ENCODE results near the gene LONP1. TPM values are rescaled to one million over a fixed set of nuclear protein-coding genes. Genes with fewer than 3 reads are reported as not detected.

The LONP1 gene
- polyA plus RNA-seq, 1 experiment: 77.4 TPM

DNA sequence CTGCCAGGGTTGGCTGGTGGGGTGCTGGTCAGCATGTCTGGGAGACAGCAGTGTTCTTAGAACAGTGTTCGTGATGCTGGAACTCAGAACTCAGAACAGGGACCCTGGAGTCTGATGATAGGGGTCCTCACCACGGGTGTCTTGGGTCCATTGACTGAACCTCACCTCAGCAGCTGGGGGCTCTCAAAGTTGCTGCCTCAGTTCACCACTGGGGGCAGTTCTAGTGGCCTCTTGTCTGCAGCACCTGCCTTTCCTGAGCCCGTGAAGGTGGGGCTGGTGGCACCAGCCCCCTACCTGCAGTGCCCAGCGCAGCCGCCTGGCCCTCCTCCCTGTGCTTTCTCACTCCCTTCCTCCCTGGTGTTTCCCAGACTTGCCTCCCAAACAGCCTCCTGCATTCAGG, 68.6 kb downstream of the LONP1 start:
- POLR2A ChIA-PET: no interaction called here
- Histone ChIP-seq H3K4me3 (ENCODE audit: low read depth, low read length) (no peak overlapping the region), H3K36me3 (ENCODE audit: control insufficient read depth, insufficient read depth, low read length) (peaks cover 44% of the 10 kb centered on the region), H3K27me3 (ENCODE audit: control insufficient read depth, insufficient read depth, low read length) (no peaks in the 10 kb centered on the region)
- TF ChIP-seq, protein P1, sequence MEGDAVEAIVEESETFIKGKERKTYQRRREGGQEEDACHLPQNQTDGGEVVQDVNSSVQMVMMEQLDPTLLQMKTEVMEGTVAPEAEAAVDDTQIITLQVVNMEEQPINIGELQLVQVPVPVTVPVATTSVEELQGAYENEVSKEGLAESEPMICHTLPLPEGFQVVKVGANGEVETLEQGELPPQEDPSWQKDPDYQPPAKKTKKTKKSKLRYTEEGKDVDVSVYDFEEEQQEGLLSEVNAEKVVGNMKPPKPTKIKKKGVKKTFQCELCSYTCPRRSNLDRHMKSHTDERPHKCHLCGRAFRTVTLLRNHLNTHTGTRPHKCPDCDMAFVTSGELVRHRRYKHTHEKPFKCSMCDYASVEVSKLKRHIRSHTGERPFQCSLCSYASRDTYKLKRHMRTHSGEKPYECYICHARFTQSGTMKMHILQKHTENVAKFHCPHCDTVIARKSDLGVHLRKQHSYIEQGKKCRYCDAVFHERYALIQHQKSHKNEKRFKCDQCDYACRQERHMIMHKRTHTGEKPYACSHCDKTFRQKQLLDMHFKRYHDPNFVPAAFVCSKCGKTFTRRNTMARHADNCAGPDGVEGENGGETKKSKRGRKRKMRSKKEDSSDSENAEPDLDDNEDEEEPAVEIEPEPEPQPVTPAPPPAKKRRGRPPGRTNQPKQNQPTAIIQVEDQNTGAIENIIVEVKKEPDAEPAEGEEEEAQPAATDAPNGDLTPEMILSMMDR (IDR thresholded peaks at IDR 0.05; ENCODE audit: insufficient read depth, low read depth, low read length): no peak
- CTCF ChIA-PET: interaction anchor here (1.2 kb wide), 1 partner anchor 14 kb away, joined by 3 read pairs; no protein-coding TSS in a partner anchor
- DNase-seq (ENCODE audit: low read depth): no peak

DNA sequence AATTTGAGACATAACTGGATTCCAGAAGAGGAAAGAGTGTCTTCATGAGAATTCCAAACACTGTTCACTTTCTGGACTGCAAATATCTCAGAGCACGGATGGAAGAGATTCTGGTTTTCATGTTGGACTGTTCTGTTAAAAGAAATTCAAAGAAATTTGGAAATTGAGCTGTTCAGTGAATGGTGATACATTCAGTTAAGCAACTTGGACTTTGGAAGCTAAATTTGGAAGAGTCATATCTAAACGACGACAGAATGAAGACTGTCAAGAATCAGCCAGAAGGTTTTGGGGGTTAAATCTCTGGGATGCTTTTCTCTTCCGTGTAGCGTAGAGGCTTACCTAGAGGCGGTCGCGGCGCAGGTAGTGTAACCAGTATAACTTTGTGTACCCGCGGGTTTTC, 71.5 kb downstream of the LONP1 start:
- ChIA-PET CTCF (no interaction called here), POLR2A (no interaction called here)
- DNase-seq (ENCODE audit: low read depth): no peak
- TF ChIP-seq, protein P1 (IDR thresholded peaks at IDR 0.05; ENCODE audit: insufficient read depth, low read depth, low read length): no peak
- H3K27me3 ChIP-seq (ENCODE audit: control insufficient read depth, insufficient read depth, low read length): no peaks in the 10 kb centered on the region
- peaks cover 35% of the 10 kb centered on the region for H3K36me3 ChIP-seq (ENCODE audit: control insufficient read depth, insufficient read depth, low read length)
- no peak overlapping the region for H3K4me3 ChIP-seq (ENCODE audit: low read depth, low read length)

DNA sequence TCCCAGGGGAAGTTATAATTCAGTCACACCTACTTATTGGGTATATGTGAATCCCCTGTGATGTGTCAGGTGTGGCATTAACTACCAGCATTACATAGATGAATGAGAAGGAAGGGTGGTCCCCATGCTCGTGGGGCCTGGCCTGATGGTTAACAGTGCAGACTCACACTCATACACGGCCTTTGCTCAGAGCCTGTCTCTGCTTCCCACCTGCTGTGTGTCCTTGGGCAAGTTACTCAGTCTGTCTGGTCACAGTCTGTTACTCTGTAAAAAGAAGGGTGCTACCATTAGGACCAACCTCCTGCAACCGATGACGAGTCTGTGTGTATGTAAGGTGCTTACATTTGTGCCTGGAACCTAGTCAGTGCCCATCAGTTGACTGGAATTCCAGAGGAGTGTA, 73.2 kb downstream of the LONP1 start:
- Histone ChIP-seq H3K27me3 (ENCODE audit: control insufficient read depth, insufficient read depth, low read length) (no peaks in the 10 kb centered on the region), H3K36me3 (ENCODE audit: control insufficient read depth, insufficient read depth, low read length) (peaks cover 32% of the 10 kb centered on the region), H3K4me3 (ENCODE audit: low read depth, low read length) (no peak overlapping the region)
- TF ChIP-seq, protein P1 (IDR thresholded peaks at IDR 0.05; ENCODE audit: insufficient read depth, low read depth, low read length): no peak
- CTCF ChIA-PET: no interaction called here
- POLR2A ChIA-PET: no interaction called here
- DNase-seq (ENCODE audit: low read depth): no peak

DNA sequence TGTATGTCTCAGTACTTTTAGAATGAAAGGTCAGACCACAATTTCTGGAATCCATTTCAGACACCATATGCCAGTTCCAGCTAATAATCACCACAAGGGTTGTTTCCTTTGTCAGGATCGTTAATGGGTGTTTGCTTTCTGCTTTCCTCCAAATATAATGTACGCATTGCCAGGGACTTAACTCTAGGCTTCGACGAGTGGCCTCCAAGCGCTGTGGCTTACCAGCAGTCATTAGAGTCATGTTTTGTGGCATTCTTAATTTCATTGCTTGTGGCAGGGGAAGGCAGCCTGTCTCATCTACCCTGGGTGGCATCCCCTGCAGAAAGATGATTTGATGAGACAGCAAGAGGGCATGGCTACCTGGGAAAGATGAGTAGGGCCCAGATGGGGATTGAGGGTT, 74.5 kb downstream of the LONP1 start:
- CTCF ChIA-PET: no interaction called here
- POLR2A ChIA-PET: no interaction called here
- peaks cover 22% of the 10 kb centered on the region for H3K36me3 ChIP-seq (ENCODE audit: control insufficient read depth, insufficient read depth, low read length)

DNA sequence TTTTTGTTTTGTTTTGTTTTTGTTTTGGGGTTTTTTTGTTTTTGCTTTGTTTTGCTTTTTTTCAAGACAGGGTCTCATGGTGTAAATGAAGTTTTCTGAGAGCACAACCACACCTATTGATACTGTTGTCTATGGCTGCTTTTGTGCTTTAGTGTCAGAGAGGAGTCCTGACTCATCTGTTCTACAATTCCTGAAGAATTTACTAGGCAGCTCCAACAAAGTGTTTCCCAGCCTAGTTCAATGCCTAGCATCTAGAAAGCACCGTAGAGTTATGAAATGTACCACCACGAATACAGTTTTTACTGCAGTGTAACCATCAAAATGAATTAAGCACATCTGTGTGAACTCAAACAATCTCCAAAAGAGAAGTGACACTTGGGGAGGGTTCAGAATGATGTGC, 75.9 kb downstream of the LONP1 start:
- Histone ChIP-seq H3K36me3 (ENCODE audit: control insufficient read depth, insufficient read depth, low read length) (peaks cover 19% of the 10 kb centered on the region), H3K27me3 (ENCODE audit: control insufficient read depth, insufficient read depth, low read length) (no peaks in the 10 kb centered on the region), H3K4me3 (ENCODE audit: low read depth, low read length) (no peak overlapping the region)
- CTCF ChIA-PET: no interaction called here
- TF ChIP-seq, protein P1 (IDR thresholded peaks at IDR 0.05; ENCODE audit: insufficient read depth, low read depth, low read length): no peak
- no peak for DNase-seq (ENCODE audit: low read depth)
- POLR2A ChIA-PET: no interaction called here

More for the DNA sequence above, 74.5 kb downstream of the LONP1 start:
- no peaks in the 10 kb centered on the region for H3K27me3 ChIP-seq (ENCODE audit: control insufficient read depth, insufficient read depth, low read length)
- H3K4me3 ChIP-seq (ENCODE audit: low read depth, low read length): no peak overlapping the region
- DNase-seq (ENCODE audit: low read depth): no peak
- TF ChIP-seq, protein P1 (IDR thresholded peaks at IDR 0.05; ENCODE audit: insufficient read depth, low read depth, low read length): no peak

All from BJ (cell line).